SU-DHL-6 (cell line): Measurements from ENCODE around the gene TSKS.

Experiments used
- H2AFZ ChIP-seq: fragments of 200-600 bp; sonication (generic); 2 replicates; pipeline ENCODE4 v1.6.1; 2014; ENCODE audit warnings: low read depth, mild to moderate bottlenecking, moderate library complexity, mixed read lengths, antibody characterized with exemption, low read length; ENCODE audit not compliant: severe bottlenecking
- H3F3A ChIP-seq: fragments of 200-600 bp; shearing (Covaris generic); 2 replicates; pipeline ENCODE4 v1.6.0; 2016; ENCODE audit warnings: antibody characterized with exemption, mild to moderate bottlenecking; ENCODE audit not compliant: insufficient read depth
- H3K27ac ChIP-seq: fragments of 200-600 bp; sonication (generic); 2 replicates; pipeline ENCODE4 v1.5.1; 2016; ENCODE audit warnings: low read depth, mild to moderate bottlenecking, low read length, moderate library complexity, mixed read lengths
- H3K27me3 ChIP-seq: fragments of 200-600 bp; sonication (generic), shearing (Covaris generic); 2 replicates; pipeline ENCODE4 v1.6.0; 2014; ENCODE audit warnings: mild to moderate bottlenecking, low read length
- H3K36me3 ChIP-seq: fragments of 200-600 bp; sonication (generic); 2 replicates; pipeline ENCODE4 v1.6.1; 2014; ENCODE audit warnings: mild to moderate bottlenecking, low read length, mixed read lengths
- H3K4me2 ChIP-seq: fragments of 300-600, 200-600 bp; shearing (Covaris generic), sonication (generic); 2 replicates; pipeline ENCODE4 v1.6.0; 2014; ENCODE audit warnings: low read length, low read depth, mild to moderate bottlenecking; ENCODE audit not compliant: poor library complexity, severe bottlenecking
- H3K4me3 ChIP-seq: fragments of 200-600 bp; sonication (generic); 2 replicates; pipeline ENCODE4 v1.5.1; 2014; ENCODE audit warnings: antibody characterized with exemption, low read length, mild to moderate bottlenecking, mixed read lengths; ENCODE audit not compliant: insufficient read depth, poor library complexity, severe bottlenecking
- H3K79me2 ChIP-seq: fragments of 200-600 bp; sonication (generic); 2 replicates; pipeline ENCODE4 v1.6.1; 2014; ENCODE audit warnings: mild to moderate bottlenecking, low read length, moderate library complexity; ENCODE audit not compliant: insufficient read depth
- H3K9ac ChIP-seq: fragments of 200-600 bp; sonication (generic); 2 replicates; pipeline ENCODE4 v1.7.0; 2014; ENCODE audit warnings: mild to moderate bottlenecking, low read length
- H3K9me2 ChIP-seq: fragments of 200-600 bp; sonication (generic); replicated peaks from 2 replicates; pipeline ENCODE4 v1.6.1; 2014; ENCODE audit warnings: low read length; ENCODE audit not compliant: insufficient read depth
- H3K9me3 ChIP-seq: fragments of 200-600 bp; sonication (generic); 2 replicates; pipeline ENCODE4 v1.6.1; 2014; ENCODE audit warnings: low read length, mixed read lengths; ENCODE audit not compliant: insufficient read depth
- H4K20me1 ChIP-seq: fragments of 200-600 bp; sonication (generic); 2 replicates; pipeline ENCODE4 v1.6.1; 2014; ENCODE audit warnings: low read depth, mild to moderate bottlenecking, antibody characterized with exemption, low read length, moderate library complexity, mixed read lengths
- EZH2phosphoT487 ChIP-seq: fragments of 200-600 bp; sonication (generic), shearing (Covaris generic); conservative IDR thresholded peaks from 2 replicates; pipeline ENCODE4 v1.6.1; 2018; ENCODE audit warnings: mild to moderate bottlenecking, antibody characterized with exemption, low read length, moderate library complexity, mixed read lengths
- TF ChIP-seq, protein P1 (sequence below): fragments of 200-600 bp; sonication (generic); IDR thresholded peaks from one replicate; pipeline ENCODE4 v1.5.1; 2017; ENCODE audit warnings: antibody characterized with exemption, mild to moderate bottlenecking, low read length, moderate library complexity; ENCODE audit not compliant: insufficient read depth, poor library complexity, severe bottlenecking

Gene TSKS

DNA sequence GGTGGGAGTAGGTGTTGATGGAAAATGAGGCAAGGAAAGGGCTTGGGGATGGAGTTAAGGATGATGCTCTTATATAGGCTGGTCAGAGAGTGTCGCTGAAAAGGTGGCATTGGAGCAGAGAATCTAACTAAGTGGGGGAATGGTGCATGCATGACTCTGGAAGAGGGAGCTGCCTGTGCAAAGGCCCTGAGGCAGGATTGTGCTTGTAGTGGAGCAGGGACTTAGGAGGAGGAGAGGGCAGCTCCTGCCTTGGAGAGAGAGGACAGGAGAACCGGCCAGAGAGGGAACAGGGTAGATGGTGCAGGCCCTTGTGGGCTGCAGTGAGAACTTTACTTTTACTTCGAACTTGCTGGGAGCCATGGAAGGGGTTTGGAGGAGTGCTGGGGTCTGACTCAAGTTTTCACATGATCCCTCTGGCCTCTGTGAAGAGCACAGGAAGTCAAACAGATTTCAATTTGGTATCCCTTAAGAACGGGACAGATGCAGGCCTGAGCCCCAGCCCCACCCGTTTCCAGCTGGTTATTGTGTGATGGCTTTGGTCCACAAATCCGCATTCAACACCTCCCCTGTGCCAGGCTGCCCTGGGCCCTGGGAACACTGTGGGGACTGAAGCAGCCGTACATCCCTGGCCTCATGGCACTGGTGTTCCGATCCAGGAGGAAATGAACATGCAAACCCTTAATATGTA is 10.7 kb upstream of the TSKS start:
- peaks cover 40% of the 10 kb centered on the region for H3K79me2 ChIP-seq
- no peaks in the 10 kb centered on the region for H3F3A ChIP-seq
- no peak overlapping the region for H2AFZ ChIP-seq
- TF ChIP-seq, protein P1, sequence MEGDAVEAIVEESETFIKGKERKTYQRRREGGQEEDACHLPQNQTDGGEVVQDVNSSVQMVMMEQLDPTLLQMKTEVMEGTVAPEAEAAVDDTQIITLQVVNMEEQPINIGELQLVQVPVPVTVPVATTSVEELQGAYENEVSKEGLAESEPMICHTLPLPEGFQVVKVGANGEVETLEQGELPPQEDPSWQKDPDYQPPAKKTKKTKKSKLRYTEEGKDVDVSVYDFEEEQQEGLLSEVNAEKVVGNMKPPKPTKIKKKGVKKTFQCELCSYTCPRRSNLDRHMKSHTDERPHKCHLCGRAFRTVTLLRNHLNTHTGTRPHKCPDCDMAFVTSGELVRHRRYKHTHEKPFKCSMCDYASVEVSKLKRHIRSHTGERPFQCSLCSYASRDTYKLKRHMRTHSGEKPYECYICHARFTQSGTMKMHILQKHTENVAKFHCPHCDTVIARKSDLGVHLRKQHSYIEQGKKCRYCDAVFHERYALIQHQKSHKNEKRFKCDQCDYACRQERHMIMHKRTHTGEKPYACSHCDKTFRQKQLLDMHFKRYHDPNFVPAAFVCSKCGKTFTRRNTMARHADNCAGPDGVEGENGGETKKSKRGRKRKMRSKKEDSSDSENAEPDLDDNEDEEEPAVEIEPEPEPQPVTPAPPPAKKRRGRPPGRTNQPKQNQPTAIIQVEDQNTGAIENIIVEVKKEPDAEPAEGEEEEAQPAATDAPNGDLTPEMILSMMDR, result no peak
- no peak for TF ChIP-seq EZH2phosphoT487
- no peak overlapping the region for H3K4me3 ChIP-seq
- no peak overlapping the region for H3K9ac ChIP-seq
- H3K9me3 ChIP-seq, result no peaks in the 10 kb centered on the region
- no peaks in the 10 kb centered on the region for H3K36me3 ChIP-seq
- no peak overlapping the region for H3K27ac ChIP-seq
- no peaks in the 10 kb centered on the region for H3K27me3 ChIP-seq
- no peaks in the 10 kb centered on the region for H4K20me1 ChIP-seq
- no peak overlapping the region for H3K4me2 ChIP-seq
- no peaks in the 10 kb centered on the region for H3K9me2 ChIP-seq

DNA sequence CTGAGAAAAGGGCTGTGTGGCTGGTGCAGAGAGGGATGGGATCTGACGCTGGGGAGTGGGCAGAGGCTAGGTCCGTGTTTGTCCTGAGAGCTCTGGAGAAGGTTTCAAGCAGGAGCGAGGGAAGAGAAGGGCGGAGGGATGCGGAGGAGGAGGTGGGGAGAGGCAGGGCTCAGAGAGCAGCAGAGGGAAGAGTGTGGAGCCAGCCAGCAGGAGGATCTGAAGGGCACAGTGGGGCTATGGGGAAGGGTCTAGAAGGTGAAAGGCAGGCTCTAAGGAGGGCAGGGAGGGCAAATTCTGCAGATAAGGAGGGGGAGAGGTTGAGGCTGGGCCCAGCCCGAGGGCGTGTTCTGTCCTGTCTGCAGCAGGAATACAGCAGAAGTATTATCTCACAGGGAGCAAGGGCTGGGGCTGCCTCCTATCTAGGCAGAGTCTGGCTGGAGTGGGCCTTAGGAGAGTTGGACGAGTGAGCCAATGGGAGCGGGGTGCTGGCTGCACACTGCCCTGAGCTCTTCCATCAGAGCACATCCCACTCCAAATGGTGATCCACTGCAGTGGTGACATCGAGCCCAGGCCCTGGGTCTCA is 9.8 kb upstream of the TSKS start:
- no peaks in the 10 kb centered on the region for H4K20me1 ChIP-seq
- H3K27ac ChIP-seq, result no peak overlapping the region
- no peaks in the 10 kb centered on the region for H3K9me2 ChIP-seq
- no peaks in the 10 kb centered on the region for H3F3A ChIP-seq
- no peak overlapping the region for H3K4me2 ChIP-seq
- H2AFZ ChIP-seq, result no peak overlapping the region
- H3K79me2 ChIP-seq, result peaks cover 48% of the 10 kb centered on the region
- H3K9ac ChIP-seq, result no peak overlapping the region
- no peak overlapping the region for H3K4me3 ChIP-seq
- no peaks in the 10 kb centered on the region for H3K36me3 ChIP-seq
- H3K27me3 ChIP-seq, result no peaks in the 10 kb centered on the region
- no peaks in the 10 kb centered on the region for H3K9me3 ChIP-seq
- TF ChIP-seq, protein P1, result no peak
- no peak for TF ChIP-seq EZH2phosphoT487

DNA sequence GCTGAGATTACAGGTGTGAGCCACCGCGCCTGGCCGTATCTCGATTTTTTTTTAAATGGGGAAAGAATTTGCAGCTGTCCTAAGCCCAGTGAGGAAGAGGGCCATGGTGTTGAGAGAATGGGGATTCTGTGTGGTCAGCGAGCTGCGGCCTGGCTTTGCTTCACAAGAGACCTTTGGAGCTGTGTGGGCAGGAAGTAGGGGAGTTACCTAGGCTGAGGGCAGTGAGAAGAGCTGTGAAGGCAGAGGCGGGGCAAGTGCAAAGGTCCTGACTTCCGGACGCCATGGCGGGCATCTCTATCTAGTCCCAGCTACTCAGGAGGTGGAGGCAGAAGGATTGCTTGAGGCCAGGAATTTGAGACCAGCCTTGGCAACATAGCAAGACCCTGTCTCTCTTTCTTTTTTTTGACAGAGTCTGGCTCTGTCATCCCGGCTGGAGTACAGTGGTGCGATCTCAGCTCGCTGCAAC is 8.6 kb upstream of the TSKS start:
- peaks cover 59% of the 10 kb centered on the region for H3K79me2 ChIP-seq
- H3K4me2 ChIP-seq, result no peak overlapping the region
- no peaks in the 10 kb centered on the region for H3K9me3 ChIP-seq
- no peaks in the 10 kb centered on the region for H3K27me3 ChIP-seq
- no peak overlapping the region for H2AFZ ChIP-seq
- no peaks in the 10 kb centered on the region for H3K9me2 ChIP-seq
- H3K27ac ChIP-seq, result no peak overlapping the region
- H3K36me3 ChIP-seq, result no peaks in the 10 kb centered on the region
- no peak overlapping the region for H3K4me3 ChIP-seq
- no peaks in the 10 kb centered on the region for H3F3A ChIP-seq
- H4K20me1 ChIP-seq, result no peaks in the 10 kb centered on the region
- no peak overlapping the region for H3K9ac ChIP-seq
- no peak for TF ChIP-seq EZH2phosphoT487
- TF ChIP-seq, protein P1, result no peak
